Heart left ventricle (tissue), 16 donors: Measurements from ENCODE around the gene COL17A1. TPM values are rescaled to one million over a fixed set of nuclear protein-coding genes. Genes with fewer than 3 reads are reported as not detected.

Experiments
- ATAC-seq, 4 donors: fragments of 200-7000 bp; cut with Tn5 transposase; one replicate each; pipeline ENCODE4 v1.9.1; 2020 to 2022; ENCODE audit warnings: moderate library complexity in 4 of 4, mild to moderate bottlenecking in 3 of 4, moderate number of reproducible peaks in 1 of 4
- DNase-seq, 5 donors: peaks; one replicate each; pipeline ENCODE4 v3.0.0-alpha.2; 2020
- H3K27ac ChIP-seq, 12 donors: fragments of 200-600 bp; sonication (generic) in 4 of 12; one replicate each; pipeline versions ENCODE4 v1.5.0 to v1.8.0; 2016 to 2022; ENCODE audit warnings: mild to moderate bottlenecking in 2 of 12
- H3K27me3 ChIP-seq, 9 donors: fragments of 200-600 bp; sonication (generic) in 2 of 9; one replicate each; pipeline versions ENCODE4 v1.5.1 to v1.8.0; 2016 to 2022; ENCODE audit warnings: mild to moderate bottlenecking in 3 of 9
- H3K36me3 ChIP-seq, 9 donors: fragments of 200-600 bp; sonication (generic) in 2 of 9; one replicate each; pipeline versions ENCODE4 v1.5.0 to v1.8.0; 2018 to 2022; ENCODE audit warnings: mild to moderate bottlenecking in 2 of 9
- H3K4me1 ChIP-seq, 12 donors: fragments of 200-600 bp; sonication (generic) in 4 of 12; one replicate each; pipeline versions ENCODE4 v1.5.0 to v1.8.0; 2016 to 2022; ENCODE audit warnings: mild to moderate bottlenecking in 3 of 12
- H3K4me3 ChIP-seq, 12 donors: fragments of 200-600 bp; sonication (generic) in 4 of 12; one replicate each; pipeline versions ENCODE4 v1.5.0 to v1.8.0; 2017 to 2022; ENCODE audit warnings: mild to moderate bottlenecking in 9 of 12, moderate library complexity in 4 of 12
- H3K9me3 ChIP-seq, 12 donors: fragments of 200-600 bp; sonication (generic) in 4 of 12; one replicate each; pipeline versions ENCODE4 v1.5.0 to v1.8.0; 2016 to 2022; ENCODE audit warnings: mild to moderate bottlenecking in 1 of 12
- CTCF ChIP-seq, 12 donors: fragments of 200-600 bp; sonication (generic) in 4 of 12; IDR thresholded peaks; one replicate each; pipeline versions ENCODE4 v1.5.0 to v1.8.0; 2018 to 2022; ENCODE audit warnings: antibody characterized with exemption in 12 of 12, mild to moderate bottlenecking in 5 of 12
- POLR2A ChIP-seq, 2 donors: fragments of 450-650 bp; IDR thresholded peaks; one replicate each; pipeline ENCODE4 v1.6.1; 2017; ENCODE audit warnings: antibody characterized with exemption in 2 of 2, mild to moderate bottlenecking in 2 of 2, moderate library complexity in 2 of 2
- WGBS, 4 donors: extraction: QIAGEN DNeasy Blood & Tissue Kit in 2 of 4; methylation state at CpG; one replicate each; pipeline versions ENCODE4 v1.1.5 to v1.1.7; 2013 to 2018; 5-methylcytosine and 5-hydroxymethylcytosine counted together
- intact Hi-C, 10 donors: fragments of 100-400 bp; cut with DNase I; formaldehyde crosslinking; loops; one replicate each; pipeline versions ENCODE4 v1.11.1 to v1.14.2; 2022
- polyA plus RNA-seq, 2 donors: library from polyadenylated mRNA; stranded (reverse); fragments of 200-250 nt; gene quantifications; one replicate each; pipeline ENCODE4 v1.2.3, GENCODE V29; 2013
- total RNA-seq, 9 donors: library from RNA; depleted of rRNA in 2 of 9; stranded (reverse); fragments of >200 nt in 2 of 9; fragmentation: NEBNext Ultra II Directional in 3 of 9; extraction: Animal tissue kit (Norgen Biotek cat#: 25700) in 3 of 9; gene quantifications; one replicate each; pipeline versions ENCODE4 v1.1.0 to v1.2.4, GENCODE V29; 2016 to 2023
- donor health status: ischemic (EF 13 %, LVEDD 7.1; RV severe dilation, severe dysfunction).
- donor health status: healthy with polysubstance abuse.
- donor health status: DM: no; HTN: yes; CAD: no.
- donor health status: DM: no; HTN: no; CAD: no.
- donor health status: ischemic (EF 25% LVEDD 6.9; RV normal size, moderate dysfunction).
- donor health status: ischemic (EF 25% LVEDD 5.7; RV mildly dilated, moderate dysfunction).
- donor health status: healthy.
- donor health status: DM: yes; HTN: yes; CAD: no.
- donor health status: ischemic (EF 35%, LVEDD 5.7; RV mildly dilated, moderate dysfunction).
- donor health status: nonischemic (EF 11% LVEDD 7.7; RV severe dilation, severe dysfunction).
- donor health status: DM: yes; HTN: yes; CAD: no.
- donor health status: PGD.
- donor health status: ischemic (EF 29% LVEDD 5.4; RV normal size, mild dysfunction).
- donor health status: nonischemic (EF 23%, LVEDD 6.1; RV moderate dilation, normal function).

The COL17A1 gene
- total and polyA plus RNA-seq, 11 donors: 0.28 to 2.2 (median 0.37) TPM; not detected in 6

DNA sequence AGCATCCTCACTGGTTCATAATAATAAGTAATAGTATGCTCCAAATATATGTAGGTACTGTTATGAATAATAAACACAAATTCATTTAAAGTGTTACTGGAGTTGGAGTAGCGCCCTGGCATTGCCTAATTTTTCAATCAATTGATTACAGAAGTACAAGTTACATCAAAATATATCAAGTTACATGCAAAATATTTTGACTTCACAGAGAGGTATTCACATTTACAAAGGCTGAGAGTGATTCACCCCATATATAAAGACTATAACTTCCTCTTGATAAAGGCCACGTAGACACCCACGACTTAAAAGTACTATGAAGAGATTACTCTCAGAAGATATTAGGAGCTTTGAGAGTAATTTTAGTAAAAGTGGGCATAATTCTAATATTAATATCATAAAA, 13.6 kb upstream of the COL17A1 start:
- H3K27me3 ChIP-seq: no peaks in the 10 kb centered on the region
- WGBS, 4 donors: 70 to 80% (median 76%) methylated on average over 3 of the region's 3 CpGs
- DNase-seq (no peak), ATAC-seq (no peak)
- intact Hi-C loops: no loop called here
- H3K9me3 ChIP-seq: peaks cover 0 to 8% (median 0%) of the 10 kb centered on the region in 12 donors
- TF ChIP-seq POLR2A (IDR thresholded peaks at IDR 0.05) (no peak), CTCF (IDR thresholded peaks at IDR 0.05) (no peak)
- no peak overlapping the region for H3K4me3 ChIP-seq
- no peak overlapping the region for H3K27ac ChIP-seq
- H3K4me1 ChIP-seq: no peaks in the 10 kb centered on the region
- H3K36me3 ChIP-seq: no peaks in the 10 kb centered on the region

- peaks cover 0 to 8% (median 0%) of the 10 kb centered on the region in 12 donors for H3K9me3 ChIP-seq
- H3K4me3 ChIP-seq: no peak overlapping the region
- WGBS, 4 donors: 91 to 96% (median 94%) methylated on average over 4 of the region's 4 CpGs
- intact Hi-C loops: no loop called here
- ATAC-seq: no peak
- no peaks in the 10 kb centered on the region for H3K27me3 ChIP-seq
- DNase-seq: no peak
- H3K27ac ChIP-seq: no peak overlapping the region
- no peaks in the 10 kb centered on the region for H3K4me1 ChIP-seq
- TF ChIP-seq POLR2A (IDR thresholded peaks at IDR 0.05): no peak
- no peak for TF ChIP-seq CTCF (IDR thresholded peaks at IDR 0.05)
- H3K36me3 ChIP-seq: no peaks in the 10 kb centered on the region
Measured at GRCh38 chr10:104098358-104098925, 12.8 kb upstream of the COL17A1 start.

DNA sequence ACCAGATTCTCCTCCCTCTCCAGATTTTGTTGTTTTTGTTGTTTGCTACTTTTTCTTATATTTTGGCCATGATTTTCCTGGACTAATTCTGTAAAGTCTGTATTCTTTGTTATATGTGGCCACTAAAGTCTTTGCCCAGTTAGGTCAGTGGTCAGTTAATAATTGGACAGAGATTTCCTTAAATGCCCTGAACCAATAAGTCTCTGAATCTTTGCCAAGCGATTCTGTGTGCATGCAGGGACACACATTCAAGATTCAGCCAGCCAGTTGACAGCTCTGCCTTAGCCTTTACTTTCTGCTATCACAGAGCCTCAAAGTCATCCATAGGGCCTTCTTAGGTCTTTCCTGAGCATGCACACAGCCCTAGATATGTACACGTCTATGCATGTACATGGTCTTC, 11.0 kb upstream of the COL17A1 start:
- TF ChIP-seq CTCF (IDR thresholded peaks at IDR 0.05): no peak
- DNase-seq (no peak), ATAC-seq (no peak)
- WGBS, 4 donors: 88 to 94% (median 91%) methylated on average over 2 of the region's 2 CpGs
- Histone ChIP-seq H3K9me3 (peaks cover 0 to 8% (median 0%) of the 10 kb centered on the region in 12 donors), H3K4me1 (no peaks in the 10 kb centered on the region), H3K4me3 (no peak overlapping the region), H3K27me3 (no peaks in the 10 kb centered on the region), H3K27ac (no peak overlapping the region), H3K36me3 (no peaks in the 10 kb centered on the region)
- intact Hi-C loops: no loop called here

- intact Hi-C loops: no loop called here
- DNase-seq (no peak), ATAC-seq (no peak)
- Histone ChIP-seq H3K27ac (no peak overlapping the region), H3K4me1 (no peaks in the 10 kb centered on the region), H3K36me3 (no peaks in the 10 kb centered on the region), H3K9me3 (peaks cover 0 to 8% (median 0%) of the 10 kb centered on the region in 12 donors), H3K27me3 (no peaks in the 10 kb centered on the region), H3K4me3 (no peak overlapping the region)
- TF ChIP-seq CTCF (IDR thresholded peaks at IDR 0.05): no peak
- no peak for TF ChIP-seq POLR2A (IDR thresholded peaks at IDR 0.05)
Measured at GRCh38 chr10:104092749-104093148, 7.1 kb upstream of the COL17A1 start.
